Adrenal gland (tissue), 12 donors: ENCODE results near the gene ABTB2. TPM values are rescaled to one million over a fixed set of nuclear protein-coding genes. Genes with fewer than 3 reads are reported as not detected.

Experiments
- DNase-seq, 7 donors: peaks; one replicate each; pipeline ENCODE4 v3.0.0-alpha.2; 2019 to 2020
- H3K27ac ChIP-seq, 5 donors: fragments of 200-600 bp; sonication (generic) in 4 of 5; 1 replicate in 3 of 5; 2 replicates in 2 of 5; pipeline versions ENCODE4 v1.5.1 to v1.8.0; 2016 to 2020; ENCODE audit warnings: mild to moderate bottlenecking in 1 of 5
- H3K27me3 ChIP-seq: fragments of 200-600 bp; 2 replicates; pipeline ENCODE4 v1.8.0; 2021
- H3K36me3 ChIP-seq, 2 donors: fragments of 200-600 bp; replicated peaks in 1 of 2; 1 replicate in 1 of 2; 2 replicates in 1 of 2; pipeline versions ENCODE4 v1.5.1 to v1.8.0; 2018 to 2022
- H3K4me1 ChIP-seq, 2 donors: fragments of 200-600 bp; replicated peaks in 1 of 2; 1 replicate in 1 of 2; 2 replicates in 1 of 2; pipeline versions ENCODE4 v1.5.1 to v1.8.0; 2018 to 2021
- H3K4me3 ChIP-seq, 4 donors: fragments of 200-600 bp; sonication (generic) in 3 of 4; one replicate each; pipeline ENCODE4 v1.5.1; 2016 to 2018
- H3K9me3 ChIP-seq, 3 donors: fragments of 200-600 bp; sonication (generic) in 1 of 3; replicated peaks in 1 of 3; 1 replicate in 2 of 3; 2 replicates in 1 of 3; pipeline versions ENCODE4 v1.5.1 to v1.8.0; 2016 to 2021
- CTCF ChIP-seq, 6 experiments: fragments of 450-650 bp in 4 of 6; fragments of 200-600 bp in 2 of 6; sonication (generic) in 1 of 6; IDR thresholded peaks; 1 replicate in 5 of 6; 2 replicates in 1 of 6; pipeline versions ENCODE4 v1.5.1 to v1.8.0; 2016 to 2021; ENCODE audit warnings: antibody characterized with exemption in 6 of 6, mild to moderate bottlenecking in 2 of 6, moderate library complexity in 1 of 6
- POLR2A ChIP-seq, 2 donors: fragments of 450-650 bp; IDR thresholded peaks; one replicate each; pipeline ENCODE4 v1.6.1; 2017; ENCODE audit warnings: antibody characterized with exemption in 2 of 2, mild to moderate bottlenecking in 2 of 2, moderate library complexity in 1 of 2
- WGBS, 4 donors: extraction: QIAGEN DNeasy Blood & Tissue Kit in 2 of 4; methylation state at CpG; one replicate each; pipeline versions ENCODE4 v1.1.5 to v1.1.7; 2013 to 2017; 5-methylcytosine and 5-hydroxymethylcytosine counted together
- intact Hi-C, 2 donors: fragments of 100-400 bp; cut with DNase I; formaldehyde crosslinking; loops; one replicate each; pipeline versions ENCODE4 v1.14.1 to v1.15.0; 2022 to 2023
- polyA plus RNA-seq, 3 donors: library from polyadenylated mRNA; stranded (reverse); fragments of 200-250 nt in 2 of 3; fragments of 350-450 nt in 1 of 3; fragmentation: Illumina TruSeq in 1 of 3; extraction: RNeasy Lipid Tissue Mini Kit (QIAGEN cat#74804) in 1 of 3; gene quantifications; one replicate each; pipeline ENCODE4 v1.2.3, GENCODE V29; 2013 to 2014
- total RNA-seq, 9 donors: library from RNA; depleted of rRNA in 4 of 9; stranded (reverse); fragments of >200 nt in 4 of 9; fragments of 120-200 nt in 1 of 9; fragmentation: NEBNext Ultra II Directional in 1 of 9; extraction: Animal tissue kit (Norgen Biotek cat#: 25700) in 1 of 9; gene quantifications; one replicate each; pipeline versions ENCODE4 v1.1.0 to v1.2.4, GENCODE V29; 2013 to 2023
- donor health status: healthy with polysubstance abuse.
- donor health status: Bipolar disorder and iron deficiency.
- donor health status: DM: yes; HTN: yes; CAD: no.
- donor health status: DM: no; HTN: no; CAD: no.
- donor health status: DM: no; HTN: no; CAD: no.
- donor health status: DM: yes; HTN: yes; CAD: no.

ABTB2 gene
- total and polyA plus RNA-seq, 12 donors, result 1.9 to 32.3 (median 6.1) TPM

GRCh38 chr11:34155057-34155756 is 202.6 kb downstream of the ABTB2 start:
- H3K36me3 ChIP-seq, result no peaks in the 10 kb centered on the region
- H3K27ac ChIP-seq, result no peak overlapping the region
- H3K4me1 ChIP-seq, result peaks cover 0 to 9% of the 10 kb centered on the region in 2 donors
- H3K9me3 ChIP-seq, result no peaks in the 10 kb centered on the region
- H3K4me3 ChIP-seq, result no peak overlapping the region
- WGBS, 4 donors, result 75 to 88% (median 85%) methylated on average over 13 to 15 of the region's 15 CpGs
- TF ChIP-seq CTCF (IDR thresholded peaks at IDR 0.05) (no peak), POLR2A (IDR thresholded peaks at IDR 0.05) (no peak)
- DNase-seq, result no peak
- no peaks in the 10 kb centered on the region for H3K27me3 ChIP-seq
- intact Hi-C loops, result no loop called here

- intact Hi-C loops, result no loop called here
- peaks cover 0 to 5% of the 10 kb centered on the region in 2 donors for H3K36me3 ChIP-seq
- H3K4me1 ChIP-seq, result peaks cover 0 to 9% of the 10 kb centered on the region in 2 donors
- TF ChIP-seq CTCF (IDR thresholded peaks at IDR 0.05) (no peak), POLR2A (IDR thresholded peaks at IDR 0.05) (no peak)
- no peaks in the 10 kb centered on the region for H3K27me3 ChIP-seq
- no peak overlapping the region for H3K27ac ChIP-seq
- DNase-seq, result no peak
- 77 to 92% (median 81%) methylated on average over 9 to 16 of the region's 16 CpGs for WGBS, 4 donors
- no peaks in the 10 kb centered on the region for H3K9me3 ChIP-seq
- H3K4me3 ChIP-seq, result no peak overlapping the region
These were observed 203.5 kb downstream of the ABTB2 start for GRCh38 chr11:34154059-34154875.

GRCh38 chr11:34151916-34152845 is 205.6 kb downstream of the ABTB2 start:
- H3K4me3 ChIP-seq, result no peak overlapping the region
- no peaks in the 10 kb centered on the region for H3K9me3 ChIP-seq
- H3K36me3 ChIP-seq, result peaks cover 0 to 26% of the 10 kb centered on the region in 2 donors
- intact Hi-C loops, result no loop called here
- DNase-seq, result no peak
- no peak overlapping the region for H3K27ac ChIP-seq
- H3K27me3 ChIP-seq, result no peaks in the 10 kb centered on the region
- peaks cover 0 to 9% of the 10 kb centered on the region in 2 donors for H3K4me1 ChIP-seq
- 88 to 94% (median 89%) methylated on average over 7 to 18 of the region's 18 CpGs for WGBS, 4 donors
- TF ChIP-seq CTCF (IDR thresholded peaks at IDR 0.05) (no peak), POLR2A (IDR thresholded peaks at IDR 0.05) (no peak)

- WGBS, 4 donors, result 82 to 88% (median 86%) methylated on average over 4 to 5 of the region's 5 CpGs
- DNase-seq, result no peak
- H3K27ac ChIP-seq, result no peak overlapping the region
- no peaks in the 10 kb centered on the region for H3K27me3 ChIP-seq
- H3K36me3 ChIP-seq, result peaks cover 0 to 36% of the 10 kb centered on the region in 2 donors
- TF ChIP-seq CTCF (IDR thresholded peaks at IDR 0.05), result no peak
- TF ChIP-seq POLR2A (IDR thresholded peaks at IDR 0.05), result no peak
- intact Hi-C loops, result no loop called here
- H3K9me3 ChIP-seq, result no peaks in the 10 kb centered on the region
- peaks cover 0 to 9% of the 10 kb centered on the region in 2 donors for H3K4me1 ChIP-seq
- H3K4me3 ChIP-seq, result no peak overlapping the region
These were observed 206.6 kb downstream of the ABTB2 start for GRCh38 chr11:34151166-34151565.
